Fibroblast of pulmonary artery (primary cell): ENCODE data around the gene CHMP3.

Experiments
- DNase-seq: peaks from one replicate; pipeline ENCODE4 v3.0.0-alpha.2; 2010; ENCODE audit warnings: low read depth
- H3K4me3 ChIP-seq: replicated peaks from 2 replicates; pipeline ENCODE4 v1.5.1; 2011; ENCODE audit warnings: low read depth, mild to moderate bottlenecking, control low read depth, low read length, moderate library complexity
- CTCF ChIP-seq: IDR thresholded peaks from 2 replicates; pipeline ENCODE4 v1.5.1; 2011; ENCODE audit warnings: mild to moderate bottlenecking, control low read depth, low read length, inconsistent platforms; ENCODE audit errors: missing control alignments

CHMP3 gene

GRCh38 chr2:86513948-86514660 is 49.1 kb downstream of the CHMP3 start:
- TF ChIP-seq CTCF, result no peak
- H3K4me3 ChIP-seq, result no peak overlapping the region
- no peak for DNase-seq

- no peak for DNase-seq
- no peak for TF ChIP-seq CTCF
- no peak overlapping the region for H3K4me3 ChIP-seq
These were observed 50.4 kb downstream of the CHMP3 start for GRCh38 chr2:86512892-86513291.

GRCh38 chr2:86512034-86512433 is 51.2 kb downstream of the CHMP3 start:
- H3K4me3 ChIP-seq, result no peak overlapping the region
- no peak for DNase-seq
- TF ChIP-seq CTCF, result no peak

- TF ChIP-seq CTCF, result no peak
- DNase-seq, result no peak
- no peak overlapping the region for H3K4me3 ChIP-seq
These were observed 52.8 kb downstream of the CHMP3 start for GRCh38 chr2:86510436-86510933.

- no peak for DNase-seq
- H3K4me3 ChIP-seq, result no peak overlapping the region
- no peak for TF ChIP-seq CTCF
These were observed 55.6 kb downstream of the CHMP3 start for GRCh38 chr2:86507600-86507999.

GRCh38 chr2:86500325-86501083 is 62.7 kb downstream of the CHMP3 start:
- TF ChIP-seq CTCF, result no peak
- no peak for DNase-seq
- H3K4me3 ChIP-seq, result no peak overlapping the region
